H1 (cell line): ENCODE results near the gene C17orf50. TPM values are rescaled to one million over a fixed set of nuclear protein-coding genes. Genes with fewer than 3 reads are reported as not detected.

ENCODE experiments used
- CTCF ChIA-PET: fragments of 300-600 bp; sonication (Branson Sonifier 250); formaldehyde crosslinking; loops from one replicate; lab custom pipeline; 2021; ENCODE audit not compliant: partially characterized antibody; lab: Charles Lee
- POLR2A ChIA-PET: fragments of 300-600 bp; sonication (Branson Sonifier 250); formaldehyde crosslinking; loops from one replicate; lab custom pipeline; 2021; ENCODE audit warnings: inconsistent platforms; ENCODE audit not compliant: partially characterized antibody; lab: Charles Lee
- DNase-seq, 2 experiments: peaks; one replicate each; pipeline versions ENCODE4 v3.0.0 to v3.0.0-alpha.2; 2010 to 2022; ENCODE audit warnings: low spot score in 2 of 2, low read depth in 1 of 2, mixed read lengths in 1 of 2
- FAIRE-seq: peaks from 2 replicates; lab custom pipeline; 2011; peaks lifted over from hg19 to GRCh38; lab: Jason Lieb, UNC
- H2AFZ ChIP-seq: 2 replicates; pipeline ENCODE4 v1.8.1; 2012; ENCODE audit warnings: low read length, inconsistent platforms
- H2AK5ac ChIP-seq: 2 replicates; pipeline ENCODE4 v1.6.1; 2013; ENCODE audit warnings: low read depth, low read length
- H2BK120ac ChIP-seq: replicated peaks from 2 replicates; pipeline ENCODE3; 2013; ENCODE audit warnings: low read depth, low read length, inconsistent platforms
- H2BK12ac ChIP-seq: 2 replicates; pipeline ENCODE4 v1.6.1; 2013; ENCODE audit warnings: low read depth, low read length
- H2BK15ac ChIP-seq: 2 replicates; pipeline ENCODE4 v1.6.1; 2013; ENCODE audit warnings: low read length
- H2BK20ac ChIP-seq: 2 replicates; pipeline ENCODE4 v1.6.1; 2013; ENCODE audit warnings: low read length
- H2BK5ac ChIP-seq: 2 replicates; pipeline ENCODE4 v1.6.1; 2013; ENCODE audit warnings: low read depth, low read length
- H3K14ac ChIP-seq: 2 replicates; pipeline ENCODE4 v1.6.1; 2013; ENCODE audit warnings: inconsistent platforms; ENCODE audit not compliant: insufficient read length
- H3K18ac ChIP-seq: 2 replicates; pipeline ENCODE4 v1.6.1; 2013; ENCODE audit warnings: low read length; ENCODE audit errors: extremely low read depth
- H3K23ac ChIP-seq: 2 replicates; pipeline ENCODE4 v1.6.1; 2013; ENCODE audit warnings: inconsistent platforms; ENCODE audit not compliant: insufficient read length
- H3K23me2 ChIP-seq: 2 replicates; pipeline ENCODE4 v1.6.1; 2013; ENCODE audit warnings: low read depth, low read length
- H3K27ac ChIP-seq: 2 replicates; pipeline ENCODE4 v1.6.1; 2011; ENCODE audit warnings: low read depth, low read length, inconsistent platforms
- H3K27me3 ChIP-seq, 4 experiments: replicated peaks in 1 of 4; 1 replicate in 1 of 4; 2 replicates in 3 of 4; pipeline versions ENCODE4 v1.6.1 to v1.8.1; 2011 to 2013; ENCODE audit warnings: low read length in 3 of 4, mild to moderate bottlenecking in 3 of 4, inconsistent platforms in 2 of 4, mixed read lengths in 2 of 4, moderate library complexity in 1 of 4; ENCODE audit not compliant: control insufficient read depth in 3 of 4, insufficient read depth in 3 of 4; ENCODE audit errors: extremely low read depth in 1 of 4
- H3K36me3 ChIP-seq, 4 experiments: 2 replicates each; pipeline versions ENCODE4 v1.6.1 to v1.8.1; 2011 to 2013; ENCODE audit warnings: mild to moderate bottlenecking in 4 of 4, low read length in 3 of 4, moderate library complexity in 2 of 4, control low read depth in 1 of 4, inconsistent platforms in 1 of 4; ENCODE audit not compliant: insufficient read depth in 4 of 4, control insufficient read depth in 2 of 4
- H3K4ac ChIP-seq: replicated peaks from 2 replicates; pipeline ENCODE3; 2013; ENCODE audit warnings: low read length, low read depth, mixed read lengths, inconsistent platforms; ENCODE audit not compliant: insufficient read length
- H3K4me1 ChIP-seq, 4 experiments: replicated peaks in 1 of 4; 1 replicate in 1 of 4; 2 replicates in 3 of 4; pipeline versions ENCODE4 v1.6.1 to v1.8.1; 2011 to 2013; ENCODE audit warnings: low read length in 3 of 4, inconsistent platforms in 2 of 4, mixed read lengths in 1 of 4; ENCODE audit not compliant: insufficient read depth in 4 of 4, control insufficient read depth in 3 of 4
- H3K4me2 ChIP-seq, 2 experiments: 2 replicates each; pipeline versions ENCODE4 v1.6.1 to v1.8.1; 2011 to 2013; ENCODE audit warnings: low read depth in 2 of 2, low read length in 2 of 2, control low read depth in 1 of 2, inconsistent platforms in 1 of 2, mild to moderate bottlenecking in 1 of 2; ENCODE audit not compliant: insufficient read depth in 1 of 2
- H3K4me3 ChIP-seq, 4 experiments: fragments of 200-600, 300-600 bp in 1 of 4; sonication (generic), shearing (Covaris generic), sonication (Bioruptor Twin) in 1 of 4; 2 replicates each; pipeline versions ENCODE4 v1.5.1 to v1.8.1; 2011 to 2016; ENCODE audit warnings: low read length in 4 of 4, low read depth in 3 of 4, control low read depth in 2 of 4, inconsistent platforms in 2 of 4, mild to moderate bottlenecking in 2 of 4, mixed read lengths in 1 of 4, moderate library complexity in 1 of 4; ENCODE audit not compliant: insufficient read depth in 2 of 4; ENCODE audit errors: extremely low read depth in 1 of 4
- H3K56ac ChIP-seq: replicated peaks from 2 replicates; pipeline ENCODE3; 2013; ENCODE audit warnings: low read depth, mild to moderate bottlenecking, mixed read lengths, low read length, inconsistent platforms; ENCODE audit not compliant: insufficient read length
- H3K79me1 ChIP-seq: 2 replicates; pipeline ENCODE4 v1.6.1; 2013; ENCODE audit warnings: low read depth, low read length, control low read depth
- H3K79me2 ChIP-seq, 2 experiments: 2 replicates each; pipeline versions ENCODE4 v1.6.1 to v1.8.1; 2012 to 2013; ENCODE audit warnings: low read length in 2 of 2, mild to moderate bottlenecking in 2 of 2, inconsistent platforms in 1 of 2; ENCODE audit not compliant: insufficient read depth in 2 of 2, control insufficient read depth in 1 of 2
- H3K9ac ChIP-seq, 4 experiments: replicated peaks in 1 of 4; 1 replicate in 1 of 4; 2 replicates in 3 of 4; pipeline versions ENCODE4 v1.6.1 to v1.8.1; 2011 to 2013; ENCODE audit warnings: low read depth in 3 of 4, low read length in 3 of 4, control low read depth in 2 of 4, mild to moderate bottlenecking in 2 of 4, moderate library complexity in 2 of 4, inconsistent platforms in 1 of 4; ENCODE audit errors: extremely low read depth in 1 of 4
- H3K9me3 ChIP-seq, 2 experiments: 2 replicates each; pipeline versions ENCODE4 v1.6.1 to v1.8.1; 2012 to 2013; ENCODE audit warnings: mild to moderate bottlenecking in 2 of 2, moderate library complexity in 2 of 2, control low read depth in 1 of 2, inconsistent platforms in 1 of 2, low read depth in 1 of 2, low read length in 1 of 2, mixed read lengths in 1 of 2; ENCODE audit not compliant: insufficient read depth in 2 of 2
- H4K20me1 ChIP-seq, 2 experiments: replicated peaks in 1 of 2; 2 replicates each; pipeline versions ENCODE3 to v1.8.1; 2011 to 2013; ENCODE audit warnings: inconsistent platforms in 2 of 2, low read length in 2 of 2, mild to moderate bottlenecking in 1 of 2; ENCODE audit not compliant: insufficient read depth in 2 of 2, control insufficient read depth in 1 of 2
- H4K5ac ChIP-seq: 2 replicates; pipeline ENCODE4 v1.6.1; 2013; ENCODE audit warnings: low read length, low read depth, mixed read lengths, inconsistent platforms; ENCODE audit not compliant: insufficient read length
- H4K8ac ChIP-seq: 2 replicates; pipeline ENCODE4 v1.8.0; 2013; ENCODE audit warnings: mild to moderate bottlenecking, moderate library complexity, low read length, inconsistent platforms; ENCODE audit not compliant: insufficient read depth; ENCODE audit errors: extremely low read depth
- H4K91ac ChIP-seq: replicated peaks from 2 replicates; pipeline ENCODE3; 2013; ENCODE audit warnings: low read length, mixed read lengths, inconsistent platforms; ENCODE audit not compliant: insufficient read length
- JUND ChIP-seq: IDR thresholded peaks from 2 replicates; pipeline ENCODE4 v1.6.1; 2011; ENCODE audit warnings: mild to moderate bottlenecking, improper control_type of control experiment, low read length
- WGBS, 2 experiments: shearing (Covaris generic) in 1 of 2; methylation state at CpG; one replicate each; pipeline versions ENCODE4 v1.1.6 to v1.1.7; 2013 to 2015; ENCODE audit warnings: low lambda C conversion rate in 2 of 2, mixed read lengths in 2 of 2, inconsistent platforms in 1 of 2, low coverage in 1 of 2, missing lambda C conversion rate in 1 of 2; ENCODE audit not compliant: insufficient replicate concordance in 2 of 2, insufficient coverage in 1 of 2, insufficient read length in 1 of 2; ENCODE audit errors: extremely low coverage in 1 of 2, missing lambda C conversion rate in 1 of 2; 5-methylcytosine and 5-hydroxymethylcytosine counted together
- polyA plus RNA-seq, 7 experiments: library from polyadenylated mRNA; depleted of rRNA in 3 of 7; stranded (reverse) in 5 of 7; unstranded in 2 of 7; fragments of >200 nt in 5 of 7; fragments of 200-250 nt in 2 of 7; gene quantifications; 1 replicate in 5 of 7; 2 replicates in 1 of 7; 4 replicates in 1 of 7; pipeline versions ENCODE4 v1.2.1 to v1.2.3, GENCODE V29; 2011 to 2013; ENCODE audit warnings: missing spikeins in 2 of 7, mixed read lengths in 2 of 7
- total RNA-seq: library from RNA; stranded (reverse); fragmentation: NEBNext Ultra II Directional; extraction: Animal tissue kit (Norgen Biotek cat#: 25700); gene quantifications from 2 replicates; pipeline ENCODE4 v1.2.1, GENCODE V29; 2021

Gene C17orf50
- total and polyA plus RNA-seq, 2 of the 8 experiments (the other 6 are each of a cell fraction or from before 2014, with no cell fraction given), result 0.12 TPM; not detected in 1

DNA sequence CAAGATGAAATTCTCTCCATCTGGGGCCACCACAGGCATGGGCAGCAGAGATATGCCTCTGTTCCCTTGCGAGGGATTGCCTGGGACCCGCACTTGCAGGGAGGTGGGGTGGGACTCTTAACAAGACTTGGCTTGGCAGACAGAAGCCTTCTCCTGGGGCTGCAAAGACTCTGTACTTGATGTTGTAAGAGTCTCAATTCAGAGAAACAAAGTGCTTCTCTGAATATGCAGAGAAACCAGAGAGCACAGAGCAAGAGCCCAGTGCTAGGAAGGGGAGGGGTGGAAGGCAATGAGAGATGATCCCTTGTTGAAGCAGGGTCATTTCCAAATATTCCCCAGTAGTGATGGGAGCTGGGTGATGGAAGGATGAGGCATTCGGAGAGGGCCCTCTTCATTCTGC lies 32.6 kb downstream of the C17orf50 start:
- H2BK12ac ChIP-seq, result no peak overlapping the region
- peaks cover 0 to 10% (median 5%) of the 10 kb centered on the region in 4 experiments; a peak in 5 of 7 replicates for H3K4me1 ChIP-seq
- ChIA-PET POLR2A (interaction anchor here (1.0 to 7.5 kb wide), 2 partner anchors 10 to 16 kb away, joined by 3 to 50 read pairs; partner anchors contain the start of gene TAF15), CTCF (interaction anchor here (1.4 to 11.7 kb wide), 4 partner anchors 11 to 26 kb away, joined by 6 to 179 read pairs (median 24); partner anchors contain the start of genes C17orf50 and TAF15)
- H3K4ac ChIP-seq, result no peak overlapping the region
- H3K18ac ChIP-seq, result no peak overlapping the region; the same call in 1 of the 2 replicates
- no peak overlapping the region for H4K5ac ChIP-seq
- peaks cover 23 to 54% (median 45%) of the 10 kb centered on the region in 4 experiments for H3K27me3 ChIP-seq
- H3K23me2 ChIP-seq, result peaks cover 11% of the 10 kb centered on the region; the same call in 1 of the 2 replicates
- no peak overlapping the region for H2AFZ ChIP-seq
- no peak overlapping the region for H4K91ac ChIP-seq
- no peak overlapping the region for H2AK5ac ChIP-seq
- H2BK15ac ChIP-seq, result no peak overlapping the region
- H3K9ac ChIP-seq, result no peak overlapping the region
- no peak overlapping the region for H2BK5ac ChIP-seq
- no peak overlapping the region for H4K8ac ChIP-seq
- WGBS, 2 experiments, result 69% methylated on average over 3 of the region's 3 CpGs; no CpG with 5 or more reads in 1 of the 2 experiments
- H2BK20ac ChIP-seq, result no peak overlapping the region
- H3K4me2 ChIP-seq, result no peak overlapping the region
- no peak overlapping the region for H3K23ac ChIP-seq
- no peak overlapping the region for H3K27ac ChIP-seq
- no peaks in the 10 kb centered on the region for H3K79me2 ChIP-seq
- H3K14ac ChIP-seq, result no peak overlapping the region
- H4K20me1 ChIP-seq, result peaks cover 2% of the 10 kb centered on the region in 2 experiments
- H3K9me3 ChIP-seq, result no peaks in the 10 kb centered on the region
- no peaks in the 10 kb centered on the region for H3K79me1 ChIP-seq
- H3K56ac ChIP-seq, result no peak overlapping the region
- no peaks in the 10 kb centered on the region for H3K36me3 ChIP-seq
- TF ChIP-seq JUND, result no peak
- DNase-seq, result no peak
- no peak overlapping the region for H3K4me3 ChIP-seq
- no peak for FAIRE-seq
- no peak overlapping the region for H2BK120ac ChIP-seq
